WTC11 (cell line): ENCODE results near the gene DDX51.

Source experiments
- CTCF ChIP-seq: fragments of 200-600 bp; IDR thresholded peaks from 2 replicates; pipeline ENCODE4 v1.8.0; 2022; ENCODE audit warnings: antibody characterized with exemption
- SMAD3 ChIP-seq: sonication (generic); formaldehyde crosslinking; IDR thresholded peaks from 2 replicates; pipeline ENCODE4 v1.8.0; 2022; ENCODE audit warnings: missing genetic modification reagents, mild to moderate bottlenecking, borderline replicate concordance

- no peak for TF ChIP-seq SMAD3 (CRISPR knock-in tag)
- TF ChIP-seq CTCF = no peak
Measured at GRCh38 chr12:132180648-132181546, 36.8 kb upstream of the DDX51 start.
